Caco-2 (cell line): ENCODE results near the gene CLIP1. TPM values are rescaled to one million over a fixed set of nuclear protein-coding genes. Genes with fewer than 3 reads are reported as not detected.
"Not testable (repeated sequence)": the region's sequence is repeated elsewhere in the genome, so short reads cannot be mapped to it uniquely, and the experiment has no call there.

Source experiments
- Bru-seq: library from RNA; stranded (reverse); fragments of 400-500 nt; gene quantifications from one replicate; lab custom pipeline; 2021; lab: Mats Ljungman, UMichigan
- BruChase-seq, 2 experiments: library from RNA; stranded (reverse); fragments of 400-500 nt; gene quantifications; one replicate each; lab custom pipeline; 2021; lab: Mats Ljungman, UMichigan
- BruUV-seq: library from RNA; stranded (reverse); fragments of 400-500 nt; replicated peaks from 2 replicates; lab custom pipeline; 2021; lab: Mats Ljungman, UMichigan
- CTCF ChIA-PET: fragments of 300-600 bp; sonication (Branson Sonifier 250); formaldehyde crosslinking; loops from one replicate; lab custom pipeline; 2022; ENCODE audit warnings: antibody characterized with exemption; lab: Charles Lee
- POLR2A ChIA-PET: fragments of 300-600 bp; sonication (Branson Sonifier 250); formaldehyde crosslinking; loops from one replicate; lab custom pipeline; 2022; ENCODE audit warnings: antibody characterized with exemption; lab: Charles Lee
- DNase-seq, 2 experiments: peaks; one replicate each; pipeline versions ENCODE4 v3.0.0 to v3.0.0-alpha.2; 2020 to 2022
- H3K27me3 ChIP-seq: replicated peaks from 2 replicates; pipeline ENCODE4 v1.6.0; 2011; ENCODE audit warnings: low read length; ENCODE audit not compliant: control insufficient read depth, insufficient read depth
- H3K36me3 ChIP-seq: 2 replicates; pipeline ENCODE4 v1.5.1; 2011; ENCODE audit warnings: low read length; ENCODE audit not compliant: control insufficient read depth, insufficient read depth
- H3K4me1 ChIP-seq: fragments of 250-450 bp; sonication (Bioruptor Pico); 2 replicates; pipeline ENCODE4 v1.5.1; 2020; ENCODE audit warnings: mild to moderate bottlenecking
- H3K4me3 ChIP-seq: 2 replicates; pipeline ENCODE4 v1.5.1; 2011; ENCODE audit warnings: low read depth, mild to moderate bottlenecking, control low read depth, low read length
- H3K9me3 ChIP-seq: fragments of 250-450 bp; sonication (Bioruptor Pico); 2 replicates; pipeline ENCODE4 v1.5.1; 2020; ENCODE audit warnings: mild to moderate bottlenecking, moderate library complexity
- H3K27ac Mint-ChIP-seq: one replicate; pipeline ENCODE4 v1.8.0; 2022; ENCODE audit warnings: mixed read lengths; ENCODE audit not compliant: unreplicated experiment
- H3K27me3 Mint-ChIP-seq: one replicate; pipeline ENCODE4 v1.8.0; 2022; ENCODE audit warnings: mixed read lengths; ENCODE audit not compliant: insufficient read depth, unreplicated experiment
- H3K36me3 Mint-ChIP-seq: one replicate; pipeline ENCODE4 v1.8.0; 2022; ENCODE audit warnings: mild to moderate bottlenecking, mixed read lengths; ENCODE audit not compliant: insufficient read depth, unreplicated experiment
- H3K4me1 Mint-ChIP-seq: one replicate; pipeline ENCODE4 v1.8.0; 2022; ENCODE audit warnings: low read depth, mixed read lengths; ENCODE audit not compliant: unreplicated experiment
- H3K4me3 Mint-ChIP-seq: one replicate; pipeline ENCODE4 v1.8.0; 2022; ENCODE audit warnings: mild to moderate bottlenecking, moderate library complexity, mixed read lengths; ENCODE audit not compliant: unreplicated experiment
- H3K9me3 Mint-ChIP-seq: one replicate; pipeline ENCODE4 v1.8.0; 2022; ENCODE audit warnings: mixed read lengths; ENCODE audit not compliant: unreplicated experiment
- CTCF ChIP-seq, 2 experiments: fragments of 200-600 bp in 1 of 2; IDR thresholded peaks; 1 replicate in 1 of 2; 2 replicates in 1 of 2; pipeline versions ENCODE4 v1.5.1 to v1.8.0; 2011 to 2022; ENCODE audit warnings: antibody characterized with exemption in 1 of 2, control low read depth in 1 of 2, inconsistent platforms in 1 of 2, low read depth in 1 of 2, low read length in 1 of 2, mild to moderate bottlenecking in 1 of 2, moderate library complexity in 1 of 2; ENCODE audit not compliant: insufficient read depth in 1 of 2, severe bottlenecking in 1 of 2, unreplicated experiment in 1 of 2
- intact Hi-C: fragments of 100-400 bp; cut with micrococcal nuclease; formaldehyde crosslinking; loops from one replicate; pipeline ENCODE4 v1.10.0; 2022; ENCODE audit not compliant: unreplicated experiment
- long read RNA-seq: library from polyadenylated mRNA; stranded (forward); transcript quantifications from one replicate; pipeline ENCODE4 v2.0.0, GENCODE V29; 2022
- total RNA-seq: library from RNA; stranded (reverse); gene quantifications from 2 replicates; pipeline ENCODE4 v1.2.3, GENCODE V29; 2022

The CLIP1 gene
- 80.9 and 85.0 TPM in 2 replicates for total RNA-seq
- Bru-seq, nascent RNA = percentile 79 among the genes with signal in this experiment
- percentile 80 among the genes with signal in this experiment for BruChase-seq, experiment 1, labeled RNA remaining after a 2-hour chase
- percentile 86 among the genes with signal in this experiment for BruChase-seq, experiment 2, labeled RNA remaining after a 6-hour chase
- long read RNA-seq, full-length matches to known transcripts = 32 of 51 reads
- long read RNA-seq, partial matches to known transcripts = 8 of 51 reads
- long read RNA-seq, other reads (novel, unspliced or antisense) = 11 of 51 reads

- intact Hi-C loops = loop anchor here (1.0 kb wide), 1 partner anchor 16 kb away; no protein-coding TSS in a partner anchor
- TF ChIP-seq CTCF (IDR thresholded peaks at IDR 0.05; ENCODE audit: insufficient read depth in 1 of 2, low read depth in 1 of 2, low read length in 1 of 2, severe bottlenecking in 1 of 2, unreplicated experiment in 1 of 2) = peak; percentile 35 to 55
- peak within 1 kb of the TSS; percentile 91 for H3K27ac Mint-ChIP-seq
- Histone ChIP-seq H3K4me3 (peak within 1 kb of the TSS; percentile 66), H3K4me1 (peaks cover 41% of the 10 kb centered on the region), H3K36me3 (no peaks in the 10 kb centered on the region), H3K27me3 (no peaks in the 10 kb centered on the region), H3K9me3 (no peaks in the 10 kb centered on the region)
- peak; percentile 81 to 86 for DNase-seq
- POLR2A ChIA-PET = interaction anchor here (1.0 to 6.8 kb wide), 4 partner anchors 16 to 196 kb away, joined by 4 to 52 read pairs (median 6); partner anchors contain the start of gene DIABLO
- peak within 1 kb of the TSS; percentile 89 for H3K4me3 Mint-ChIP-seq
- peaks cover 14% of the 10 kb centered on the region for H3K4me1 Mint-ChIP-seq
- BruUV-seq = no TSS peak
- peaks cover 20% of the 10 kb centered on the region for H3K36me3 Mint-ChIP-seq
- no peaks in the 10 kb centered on the region for H3K27me3 Mint-ChIP-seq
- CTCF ChIA-PET = interaction anchor here (1.1 to 3.0 kb wide), 2 partner anchors 16 to 22 kb away, joined by 5 to 20 read pairs; no protein-coding TSS in a partner anchor
- H3K9me3 Mint-ChIP-seq = no peaks in the 10 kb centered on the region
Observed at GRCh38 chr12:122421821-122422729, at the start of gene CLIP1. CLIP1 (minus strand) TSS chr12:122422669; CDS start chr12:122380452, 42,217 bp downstream.

GRCh38 chr12:122471324-122472226, 49.1 kb upstream of the CLIP1 start:
- Histone ChIP-seq H3K9me3 (no peaks in the 10 kb centered on the region), H3K36me3 (peaks cover 1% of the 10 kb centered on the region), H3K27me3 (no peaks in the 10 kb centered on the region), H3K4me3 (no peak overlapping the region), H3K4me1 (peaks cover 19% of the 10 kb centered on the region)
- POLR2A ChIA-PET = interaction anchor here (1.3 kb wide), 2 partner anchors 51 to 72 kb away, joined by 3 to 11 read pairs; no protein-coding TSS in a partner anchor
- intact Hi-C loops = loop anchor here (1.0 kb wide), 2 partner anchors 48 to 72 kb away; no protein-coding TSS in a partner anchor
- Mint-ChIP-seq H3K4me3 (no peak overlapping the region), H3K9me3 (no peaks in the 10 kb centered on the region), H3K27me3 (no peaks in the 10 kb centered on the region), H3K27ac (no peak overlapping the region), H3K4me1 (no peaks in the 10 kb centered on the region), H3K36me3 (peaks cover 62% of the 10 kb centered on the region)
- peak; percentile 76 to 83 for TF ChIP-seq CTCF (IDR thresholded peaks at IDR 0.05; ENCODE audit: insufficient read depth in 1 of 2, low read depth in 1 of 2, low read length in 1 of 2, severe bottlenecking in 1 of 2, unreplicated experiment in 1 of 2)
- no TSS peak for BruUV-seq
- peak in 1 of 2 experiments; percentile 64 for DNase-seq
- CTCF ChIA-PET = interaction anchor here (0.7 to 3.4 kb wide), 10 partner anchors 22 to 96 kb away, joined by 3 to 71 read pairs (median 4); no protein-coding TSS in a partner anchor

- POLR2A ChIA-PET, DNase-seq, H3K27ac Mint-ChIP-seq, H3K9me3 ChIP-seq, intact Hi-C loops, BruUV-seq, H3K4me3 ChIP-seq, H3K9me3 Mint-ChIP-seq, H3K27me3 Mint-ChIP-seq, H3K27me3 ChIP-seq, H3K4me3 Mint-ChIP-seq, H3K36me3 ChIP-seq, H3K4me1 Mint-ChIP-seq: not testable (repeated sequence)
- H3K4me1 ChIP-seq = peaks cover 27% of the 10 kb centered on the region
- CTCF ChIA-PET = interaction anchor here (3.0 to 3.4 kb wide), 2 partner anchors 64 to 70 kb away, joined by 17 to 71 read pairs; no protein-coding TSS in a partner anchor
- H3K36me3 Mint-ChIP-seq = peaks cover 52% of the 10 kb centered on the region
Observed at GRCh38 chr12:122470576-122470975, 48.1 kb upstream of the CLIP1 start.

- H3K9me3 ChIP-seq, H3K4me3 Mint-ChIP-seq, DNase-seq, H3K27me3 Mint-ChIP-seq, H3K4me1 Mint-ChIP-seq, BruUV-seq, H3K9me3 Mint-ChIP-seq, H3K27me3 ChIP-seq, H3K4me3 ChIP-seq, H3K36me3 ChIP-seq, intact Hi-C loops: not testable (repeated sequence)
- CTCF ChIA-PET = interaction anchor here (3.4 kb wide), 1 partner anchor 64 kb away, joined by 17 read pairs; no protein-coding TSS in a partner anchor
- Mint-ChIP-seq H3K27ac (peak overlapping the region; percentile 58), H3K36me3 (peaks cover 46% of the 10 kb centered on the region)
- POLR2A ChIA-PET = interaction anchor here (1.4 kb wide), 1 partner anchor 70 kb away, joined by 3 read pairs; no protein-coding TSS in a partner anchor
- peaks cover 29% of the 10 kb centered on the region for H3K4me1 ChIP-seq
Observed at GRCh38 chr12:122469856-122470255, 47.4 kb upstream of the CLIP1 start.
